H1 (cell line): Measurements from ENCODE around the gene EXD3. TPM values are rescaled to one million over a fixed set of nuclear protein-coding genes. Genes with fewer than 3 reads are reported as not detected.

Source experiments
- NANOG ChIP-seq: IDR thresholded peaks from 2 replicates; pipeline ENCODE4 v1.6.1; 2011; ENCODE audit warnings: low read length, low read depth, mild to moderate bottlenecking, inconsistent platforms; ENCODE audit not compliant: insufficient read depth, poor library complexity, severe bottlenecking
- TAF1 ChIP-seq: IDR thresholded peaks from 2 replicates; pipeline ENCODE4 v1.6.1; 2011; ENCODE audit warnings: mild to moderate bottlenecking, low read depth, low read length
- polyA plus RNA-seq, 7 experiments: library from polyadenylated mRNA; depleted of rRNA in 3 of 7; stranded (reverse) in 5 of 7; unstranded in 2 of 7; fragments of >200 nt in 5 of 7; fragments of 200-250 nt in 2 of 7; gene quantifications; 1 replicate in 5 of 7; 2 replicates in 1 of 7; 4 replicates in 1 of 7; pipeline versions ENCODE4 v1.2.1 to v1.2.3, GENCODE V29; 2011 to 2013; ENCODE audit warnings: missing spikeins in 2 of 7, mixed read lengths in 2 of 7
- total RNA-seq: library from RNA; stranded (reverse); fragmentation: NEBNext Ultra II Directional; extraction: Animal tissue kit (Norgen Biotek cat#: 25700); gene quantifications from 2 replicates; pipeline ENCODE4 v1.2.1, GENCODE V29; 2021
- TF ChIP-seq, protein P1 (sequence below): IDR thresholded peaks from 2 replicates; pipeline ENCODE4 v1.6.1; 2012; ENCODE audit warnings: low read length, inconsistent platforms

Gene EXD3
- total and polyA plus RNA-seq, 2 of the 8 experiments (the other 6 are each of a cell fraction or from before 2014, with no cell fraction given), result 7.2 to 9.4 TPM

DNA sequence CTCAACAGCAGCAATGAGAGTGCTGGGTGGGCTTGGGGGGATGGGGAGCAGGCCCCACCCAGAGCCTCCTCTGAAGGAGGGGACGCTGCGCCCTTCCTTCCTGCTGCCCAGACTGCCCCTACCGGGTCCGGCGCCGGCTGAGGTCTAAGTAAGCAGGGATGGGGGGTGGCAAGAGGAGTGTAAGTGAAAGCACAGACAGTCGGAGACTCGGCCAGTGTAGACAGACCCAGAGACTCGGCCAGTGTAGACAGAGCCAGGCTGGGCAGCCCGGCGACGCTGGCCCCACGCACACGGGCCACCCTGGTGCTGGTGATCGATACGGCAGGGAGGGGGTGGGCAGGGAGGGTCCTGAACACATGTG is 25.6 kb upstream of the EXD3 start (continued):
- no peak for TF ChIP-seq NANOG
- TF ChIP-seq TAF1, result no peak
- TF ChIP-seq, protein P1, sequence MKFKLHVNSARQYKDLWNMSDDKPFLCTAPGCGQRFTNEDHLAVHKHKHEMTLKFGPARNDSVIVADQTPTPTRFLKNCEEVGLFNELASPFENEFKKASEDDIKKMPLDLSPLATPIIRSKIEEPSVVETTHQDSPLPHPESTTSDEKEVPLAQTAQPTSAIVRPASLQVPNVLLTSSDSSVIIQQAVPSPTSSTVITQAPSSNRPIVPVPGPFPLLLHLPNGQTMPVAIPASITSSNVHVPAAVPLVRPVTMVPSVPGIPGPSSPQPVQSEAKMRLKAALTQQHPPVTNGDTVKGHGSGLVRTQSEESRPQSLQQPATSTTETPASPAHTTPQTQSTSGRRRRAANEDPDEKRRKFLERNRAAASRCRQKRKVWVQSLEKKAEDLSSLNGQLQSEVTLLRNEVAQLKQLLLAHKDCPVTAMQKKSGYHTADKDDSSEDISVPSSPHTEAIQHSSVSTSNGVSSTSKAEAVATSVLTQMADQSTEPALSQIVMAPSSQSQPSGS, result no peak
- TF ChIP-seq, all 59 proteins: peak for 0
